ENCODE results near the gene B3GNT5.
A peak's percentile ranks its signal among the peaks of the same experiment; 100 is the strongest.

B3GNT5 gene

GRCh38 chr3:183252973-183253527 lies at the start of gene B3GNT5:
B3GNT5 (plus strand) TSS chr3:183253253; CDS start chr3:183269799, 16,546 bp downstream.
- peak within 1 kb of the TSS; percentile 40 for H3K4me3 ChIP-seq (ENCODE audit: low read depth, low read length)
- TF ChIP-seq CTCF (IDR thresholded peaks at IDR 0.05; ENCODE audit: borderline replicate concordance, insufficient read depth, low read depth, low read length): no peak

GRCh38 chr3:183203670-183204069 lies 49.4 kb upstream of the B3GNT5 start:
- H3K4me3 ChIP-seq (ENCODE audit: low read depth, low read length): no peak overlapping the region
- no peak for TF ChIP-seq CTCF (IDR thresholded peaks at IDR 0.05; ENCODE audit: borderline replicate concordance, insufficient read depth, low read depth, low read length)

GRCh38 chr3:183208260-183208659 lies 44.8 kb upstream of the B3GNT5 start:
- TF ChIP-seq CTCF (IDR thresholded peaks at IDR 0.05; ENCODE audit: borderline replicate concordance, insufficient read depth, low read depth, low read length): no peak
- no peak overlapping the region for H3K4me3 ChIP-seq (ENCODE audit: low read depth, low read length)

- no peak for TF ChIP-seq CTCF (IDR thresholded peaks at IDR 0.05; ENCODE audit: borderline replicate concordance, insufficient read depth, low read depth, low read length)
- H3K4me3 ChIP-seq (ENCODE audit: low read depth, low read length): no peak overlapping the region
Observed at GRCh38 chr3:183208800-183209199, 44.3 kb upstream of the B3GNT5 start.

- no peak for TF ChIP-seq CTCF (IDR thresholded peaks at IDR 0.05; ENCODE audit: borderline replicate concordance, insufficient read depth, low read depth, low read length)
- no peak overlapping the region for H3K4me3 ChIP-seq (ENCODE audit: low read depth, low read length)
Observed at GRCh38 chr3:183210341-183210740, 42.7 kb upstream of the B3GNT5 start.

- H3K4me3 ChIP-seq (ENCODE audit: low read depth, low read length): no peak overlapping the region
- no peak for TF ChIP-seq CTCF (IDR thresholded peaks at IDR 0.05; ENCODE audit: borderline replicate concordance, insufficient read depth, low read depth, low read length)
Observed at GRCh38 chr3:183210862-183211341, 42.2 kb upstream of the B3GNT5 start.

GRCh38 chr3:183211352-183211751 lies 41.7 kb upstream of the B3GNT5 start:
- no peak for TF ChIP-seq CTCF (IDR thresholded peaks at IDR 0.05; ENCODE audit: borderline replicate concordance, insufficient read depth, low read depth, low read length)
- no peak overlapping the region for H3K4me3 ChIP-seq (ENCODE audit: low read depth, low read length)
